GM12801 (cell line): ENCODE data around the gene MTERF4.

Source experiments
- CTCF ChIP-seq: IDR thresholded peaks from one replicate; pipeline ENCODE4 v1.5.1; 2011; ENCODE audit warnings: control low read depth; ENCODE audit not compliant: insufficient read length; ENCODE audit errors: extremely low read depth

MTERF4 gene

DNA sequence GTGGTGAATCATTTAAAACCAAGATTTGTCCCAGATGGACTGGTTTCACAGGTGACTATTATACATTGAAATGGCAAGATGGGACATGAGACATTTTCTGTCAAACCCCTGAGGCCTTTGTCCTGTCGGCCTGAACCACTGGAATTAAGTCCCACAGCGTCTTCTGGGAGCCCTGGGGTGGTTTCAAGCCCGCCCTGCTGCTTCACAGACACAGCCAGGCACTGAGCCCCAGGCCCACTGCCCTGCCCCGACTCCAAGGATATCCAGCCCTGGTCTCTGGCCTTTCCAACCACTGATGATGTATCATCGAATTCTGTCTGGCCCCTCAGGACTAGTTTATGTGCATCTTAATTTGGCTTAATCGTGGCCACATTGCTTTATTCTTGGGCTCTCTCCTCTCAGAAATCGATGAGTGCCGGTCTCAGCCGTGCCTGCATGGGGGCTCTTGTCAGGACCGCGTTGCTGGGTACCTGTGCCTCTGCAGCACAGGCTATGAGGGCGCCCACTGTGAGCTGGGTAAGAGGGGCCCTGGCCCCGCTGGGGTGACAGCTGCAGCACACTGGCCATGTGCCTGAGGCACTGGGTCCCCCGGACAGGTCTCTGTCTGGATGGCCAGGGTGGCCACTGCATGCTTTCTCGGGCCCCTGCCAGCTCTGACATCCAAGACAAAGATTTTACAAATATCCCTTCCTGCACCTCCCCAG is 39.5 kb downstream of the MTERF4 start:
- TF ChIP-seq CTCF, result no peak

DNA sequence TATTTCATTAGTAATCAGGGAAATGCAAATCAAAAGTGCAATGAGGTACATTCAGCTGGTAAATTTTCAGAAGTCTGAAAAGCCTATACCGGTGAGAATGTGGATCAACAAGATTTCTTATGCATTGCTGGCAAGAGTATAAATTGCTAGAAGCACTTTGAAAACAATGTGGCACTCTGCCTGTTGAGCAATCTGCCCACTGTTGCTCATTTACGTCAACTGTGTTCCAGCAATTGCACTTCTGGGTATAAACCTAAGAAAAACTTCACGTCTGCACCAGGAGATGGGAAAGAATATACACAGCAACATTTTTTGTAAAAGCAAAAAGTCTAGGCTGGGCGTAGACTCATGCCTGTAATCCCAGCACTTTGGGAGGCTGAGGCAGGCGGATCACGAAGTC is 40.8 kb downstream of the MTERF4 start:
- TF ChIP-seq CTCF, result no peak

DNA sequence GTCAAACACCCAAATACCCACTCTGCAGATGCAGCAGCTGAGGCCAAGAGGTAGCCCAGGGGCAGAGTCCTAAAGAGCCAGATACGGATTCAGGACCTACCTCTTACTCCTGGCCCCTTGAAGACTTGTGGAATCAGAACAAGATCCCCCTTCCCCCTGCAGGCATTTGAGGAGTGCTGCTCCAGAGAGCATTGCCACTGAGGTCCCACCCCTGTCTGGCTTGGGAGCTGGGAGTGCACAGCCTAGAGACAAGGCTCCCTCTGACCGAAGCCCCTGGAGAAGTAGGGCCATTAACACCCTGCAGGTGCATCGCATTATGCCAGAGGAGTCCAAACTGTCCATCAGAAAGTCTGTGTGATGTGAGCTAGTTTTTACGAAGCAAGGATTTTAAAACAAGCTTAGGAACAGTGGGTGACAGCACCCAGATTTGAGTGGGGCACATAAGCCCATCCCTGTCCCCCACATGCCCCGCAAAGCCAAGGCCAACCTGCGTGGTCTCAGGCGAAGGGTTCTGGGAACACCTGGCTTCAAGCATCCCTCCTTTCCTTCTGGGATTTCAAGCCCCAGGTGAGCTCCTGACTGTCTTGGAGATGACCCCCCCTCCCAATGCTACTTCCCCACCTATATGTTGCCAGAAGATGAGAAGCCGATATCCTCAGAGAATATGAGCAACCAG is 48.4 kb downstream of the MTERF4 start:
- no peak for TF ChIP-seq CTCF

DNA sequence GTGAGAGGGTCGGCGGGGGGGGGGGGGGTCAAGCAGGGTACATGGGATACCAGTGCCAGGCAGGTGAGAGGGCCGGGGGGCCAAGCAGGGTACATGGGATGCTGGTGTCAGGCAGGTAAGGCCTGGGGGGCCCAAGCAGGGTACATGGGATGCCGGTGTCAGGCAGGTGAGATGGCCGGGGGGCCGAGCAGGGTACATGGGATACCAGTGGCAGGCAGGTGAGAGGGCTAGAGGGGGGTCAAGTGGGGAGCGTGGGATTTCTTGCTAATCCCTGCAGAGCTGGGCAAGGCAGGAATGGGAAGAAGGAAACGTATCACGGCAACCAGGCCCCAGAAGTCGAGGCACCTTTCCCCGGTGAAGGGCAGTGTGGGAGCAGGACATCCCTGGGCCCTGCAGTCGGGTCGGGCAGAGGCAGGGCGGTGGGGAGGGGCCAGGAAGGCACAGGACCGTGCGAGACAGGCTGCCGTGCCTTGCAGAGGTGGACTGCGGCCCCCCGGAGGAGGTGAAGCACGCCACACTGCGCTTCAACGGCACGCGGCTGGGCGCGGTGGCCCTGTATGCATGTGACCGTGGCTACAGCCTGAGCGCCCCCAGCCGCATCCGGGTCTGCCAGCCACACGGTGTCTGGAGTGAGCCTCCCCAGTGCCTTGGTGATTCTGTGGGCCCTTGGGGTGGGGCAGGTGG is 49.3 kb downstream of the MTERF4 start:
- TF ChIP-seq CTCF, result no peak

DNA sequence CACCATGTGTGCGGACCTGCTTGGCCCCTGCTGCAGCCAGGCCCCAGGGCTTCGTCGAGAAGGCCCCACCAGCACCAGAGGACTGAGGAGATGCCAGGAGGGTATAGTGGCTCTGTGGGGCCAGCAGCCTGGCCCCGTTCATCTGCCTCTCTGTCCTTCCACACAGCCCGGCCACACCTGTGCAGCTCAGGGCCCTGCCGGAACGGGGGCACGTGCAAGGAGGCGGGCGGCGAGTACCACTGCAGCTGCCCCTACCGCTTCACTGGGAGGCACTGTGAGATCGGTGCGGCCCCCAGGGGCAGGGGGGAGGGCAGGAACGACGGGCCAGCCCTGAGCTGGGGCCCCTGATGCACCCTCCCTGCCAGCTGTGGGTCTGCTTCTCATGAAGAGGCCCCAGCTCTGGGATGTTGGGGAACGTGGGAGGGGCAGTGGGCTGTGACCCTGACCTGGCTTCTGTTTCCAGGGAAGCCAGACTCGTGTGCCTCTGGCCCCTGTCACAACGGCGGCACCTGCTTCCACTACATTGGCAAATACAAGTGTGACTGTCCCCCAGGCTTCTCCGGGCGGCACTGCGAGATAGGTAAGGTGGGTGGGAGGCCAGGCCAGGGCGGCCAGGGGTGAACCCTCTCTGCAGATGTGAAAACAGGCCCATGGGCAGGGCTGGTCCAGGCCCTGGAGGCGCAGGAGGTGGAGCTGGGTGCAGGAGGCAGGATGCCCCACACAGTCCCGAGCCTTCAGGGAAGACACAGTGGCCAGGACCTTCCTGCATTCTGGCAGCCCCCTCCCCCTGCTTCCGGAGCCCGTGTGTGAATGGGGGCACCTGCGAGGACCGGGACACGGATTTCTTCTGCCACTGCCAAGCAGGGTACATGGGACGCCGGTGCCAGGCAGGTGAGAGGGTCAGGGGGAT is 50.3 kb downstream of the MTERF4 start:
- TF ChIP-seq CTCF, result no peak

GRCh38 chr2:241050624-241051577 is 51.2 kb downstream of the MTERF4 start:
- no peak for TF ChIP-seq CTCF
